Suprapubic skin (tissue), 4 donors: ENCODE measurements around the gene NAP1L3.

ENCODE experiments used
- CTCF ChIP-seq, 2 donors: fragments of 200-600 bp in 1 of 2; fragments of 450-650 bp in 1 of 2; sonication (generic) in 1 of 2; IDR thresholded peaks; one replicate each; pipeline ENCODE4 v1.5.1; 2016 to 2019; ENCODE audit warnings: antibody characterized with exemption in 2 of 2, mild to moderate bottlenecking in 1 of 2, moderate library complexity in 1 of 2
- POLR2A ChIP-seq, 2 donors: fragments of 450-650 bp; IDR thresholded peaks; one replicate each; pipeline ENCODE4 v1.6.1; 2017; ENCODE audit warnings: antibody characterized with exemption in 2 of 2, mild to moderate bottlenecking in 2 of 2, moderate library complexity in 2 of 2
- POLR2AphosphoS5 ChIP-seq, 3 donors: sonication (generic); formaldehyde crosslinking; IDR thresholded peaks; one replicate each; pipeline ENCODE4 v1.6.1; 2017; ENCODE audit warnings: antibody characterized with exemption in 3 of 3

- TF ChIP-seq POLR2A (IDR thresholded peaks at IDR 0.05) (no peak), CTCF (IDR thresholded peaks at IDR 0.05) (no peak), POLR2AphosphoS5 (IDR thresholded peaks at IDR 0.05) (no peak)
Measured at GRCh38 chrX:93673056-93673868, at the start of gene NAP1L3.
